Islet of Langerhans (tissue), 1 donor: Measurements from ENCODE around the gene KDM5B.
"Not testable (repeated sequence)": the region's sequence is repeated elsewhere in the genome, so short reads cannot be mapped to it uniquely, and the experiment has no call there.

ENCODE experiments used
- FAIRE-seq: peaks from one replicate; lab custom pipeline; 2011; peaks lifted over from hg19 to GRCh38; lab: Jason Lieb, UNC

KDM5B gene

GRCh38 chr1:202812176-202813026 lies 4.2 kb upstream of the KDM5B start:
- FAIRE-seq, result no peak

- no peak for FAIRE-seq
These were observed 3.3 kb upstream of the KDM5B start for GRCh38 chr1:202811296-202812175.

GRCh38 chr1:202810615-202811295 lies 2.5 kb upstream of the KDM5B start, which contains the start of gene PCAT6:
Gene PCAT6 (plus strand): TSS chr1:202810954.
- no peak for FAIRE-seq

GRCh38 chr1:202810193-202810614 lies 2.0 kb upstream of the KDM5B start:
- FAIRE-seq, result no peak

GRCh38 chr1:202809597-202810159 lies 1.5 kb upstream of the KDM5B start:
- FAIRE-seq, result no peak

GRCh38 chr1:202807451-202807925 lies 733 bp downstream of the KDM5B start:
- no peak for FAIRE-seq

GRCh38 chr1:202806845-202807450 lies 1.3 kb downstream of the KDM5B start:
- no peak for FAIRE-seq

GRCh38 chr1:202805886-202806844 lies 2.1 kb downstream of the KDM5B start:
- no peak for FAIRE-seq

GRCh38 chr1:202804126-202804525 lies 4.1 kb downstream of the KDM5B start:
- FAIRE-seq, result no peak

- no peak for FAIRE-seq
These were observed 5.0 kb downstream of the KDM5B start for GRCh38 chr1:202802998-202803932.

GRCh38 chr1:202802034-202802433 lies 6.2 kb downstream of the KDM5B start:
- no peak for FAIRE-seq

GRCh38 chr1:202801175-202801574 lies 7.0 kb downstream of the KDM5B start:
- no peak for FAIRE-seq

- no peak for FAIRE-seq
These were observed 7.5 kb downstream of the KDM5B start for GRCh38 chr1:202800742-202801141.

GRCh38 chr1:202798792-202799331 lies 9.4 kb downstream of the KDM5B start:
- FAIRE-seq, result no peak

- FAIRE-seq, result no peak
These were observed 10.0 kb downstream of the KDM5B start for GRCh38 chr1:202798260-202798659.

- FAIRE-seq, result no peak
These were observed 11.6 kb downstream of the KDM5B start for GRCh38 chr1:202796670-202797069.

GRCh38 chr1:202794931-202795330 lies 13.3 kb downstream of the KDM5B start:
- not testable (repeated sequence) for FAIRE-seq

- no peak for FAIRE-seq
These were observed 14.0 kb downstream of the KDM5B start for GRCh38 chr1:202794051-202794740.
